ENCODE results near the gene USP31. TPM values are rescaled to one million over a fixed set of nuclear protein-coding genes. Genes with fewer than 3 reads are reported as not detected.

Gene USP31
- total RNA-seq, 4 donors from 2014 or later: 6.0 to 8.3 (median 7.1) TPM

DNA sequence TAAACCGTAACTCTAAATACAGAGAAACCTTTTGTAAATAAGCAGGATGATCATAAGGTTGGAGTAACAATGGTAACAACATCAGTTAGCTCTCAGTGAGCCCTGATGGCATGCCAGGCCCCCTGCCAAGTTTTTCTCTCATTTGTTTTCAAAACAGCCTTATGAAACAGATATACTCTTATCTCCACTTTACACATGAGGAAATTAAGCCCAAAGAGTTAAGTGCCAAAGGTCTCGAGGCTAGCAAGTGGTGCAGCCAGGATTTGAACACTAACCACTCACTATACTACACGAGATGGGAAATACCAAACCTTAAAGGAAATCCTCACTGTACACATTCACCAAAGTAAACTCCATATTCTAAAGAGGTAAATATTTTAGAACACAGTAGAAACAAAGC is 15.0 kb downstream of the USP31 start:
- intact Hi-C loops (cut with DNase I; ENCODE audit: low total_unique reads) (no loop called here), in situ Hi-C loops (cut with MboI; ENCODE audit: low pct_ligation_motif_present in 1 of 4, low pct_unique_long_range_greater_than_20kb in 1 of 4, low sequenced_read_pairs in 3 of 4) (no loop called here)
- Histone ChIP-seq H3K27ac (peak overlapping the region in 1 of 4 donors; percentile 33), H3K27me3 (no peaks in the 10 kb centered on the region), H3K9me3 (peaks cover 0 to 4% of the 10 kb centered on the region in 2 donors), H3K4me3 (no peak overlapping the region), H3K36me3 (no peaks in the 10 kb centered on the region), H3K4me1 (peaks cover 2 to 20% (median 10%) of the 10 kb centered on the region in 4 donors)
- WGBS, 2 donors (ENCODE audit: low coverage in 1 of 2): 16 to 32% methylated on average over 3 of the region's 3 CpGs
- DNase-seq: peak; percentile 31
- TF ChIP-seq EP300 (IDR thresholded peaks at IDR 0.05; ENCODE audit: low read depth) (no peak), POLR2AphosphoS5 (IDR thresholded peaks at IDR 0.05) (no peak), POLR2A (IDR thresholded peaks at IDR 0.05) (no peak)
- TF ChIP-seq, protein P1, sequence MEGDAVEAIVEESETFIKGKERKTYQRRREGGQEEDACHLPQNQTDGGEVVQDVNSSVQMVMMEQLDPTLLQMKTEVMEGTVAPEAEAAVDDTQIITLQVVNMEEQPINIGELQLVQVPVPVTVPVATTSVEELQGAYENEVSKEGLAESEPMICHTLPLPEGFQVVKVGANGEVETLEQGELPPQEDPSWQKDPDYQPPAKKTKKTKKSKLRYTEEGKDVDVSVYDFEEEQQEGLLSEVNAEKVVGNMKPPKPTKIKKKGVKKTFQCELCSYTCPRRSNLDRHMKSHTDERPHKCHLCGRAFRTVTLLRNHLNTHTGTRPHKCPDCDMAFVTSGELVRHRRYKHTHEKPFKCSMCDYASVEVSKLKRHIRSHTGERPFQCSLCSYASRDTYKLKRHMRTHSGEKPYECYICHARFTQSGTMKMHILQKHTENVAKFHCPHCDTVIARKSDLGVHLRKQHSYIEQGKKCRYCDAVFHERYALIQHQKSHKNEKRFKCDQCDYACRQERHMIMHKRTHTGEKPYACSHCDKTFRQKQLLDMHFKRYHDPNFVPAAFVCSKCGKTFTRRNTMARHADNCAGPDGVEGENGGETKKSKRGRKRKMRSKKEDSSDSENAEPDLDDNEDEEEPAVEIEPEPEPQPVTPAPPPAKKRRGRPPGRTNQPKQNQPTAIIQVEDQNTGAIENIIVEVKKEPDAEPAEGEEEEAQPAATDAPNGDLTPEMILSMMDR (IDR thresholded peaks at IDR 0.05): no peak

DNA sequence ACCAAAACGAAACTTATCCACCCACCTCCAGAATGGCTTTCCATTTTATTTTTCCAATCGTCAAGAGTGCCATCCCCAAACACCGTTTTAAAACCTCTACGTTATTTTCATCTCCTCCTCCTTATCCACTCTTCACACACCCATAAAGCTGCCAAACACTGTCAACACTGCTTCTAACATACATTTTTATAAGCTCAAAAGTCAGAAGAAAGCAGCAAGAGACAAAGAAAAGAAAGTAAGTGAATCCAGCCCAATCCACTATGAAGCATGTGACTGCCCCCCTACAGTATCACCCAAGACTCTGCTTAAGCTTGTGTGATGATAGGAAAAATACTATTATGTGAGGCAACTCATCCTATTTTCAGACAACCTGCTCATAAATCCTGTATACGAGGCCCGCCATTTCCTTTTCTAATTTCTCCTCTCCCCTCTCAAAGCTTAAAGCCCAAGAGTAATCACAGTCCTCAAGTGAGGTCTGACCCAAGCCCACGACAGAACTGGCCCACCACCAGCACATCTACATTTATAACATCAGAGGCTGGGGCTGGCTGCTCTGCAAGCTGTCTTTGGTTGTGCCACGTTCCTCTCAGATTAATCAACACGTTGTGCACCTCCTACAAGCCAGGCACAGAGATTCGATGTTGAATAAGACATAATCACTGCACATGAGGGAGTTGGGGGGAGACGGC is 16.3 kb downstream of the USP31 start:
- no peak overlapping the region for H3K4me3 ChIP-seq
- whole genome bisulfite sequencing, 2 donors (ENCODE audit: low coverage in 1 of 2): 62 to 68% methylated on average over 8 to 11 of the region's 11 CpGs
- H3K9me3 ChIP-seq: peaks cover 0 to 4% of the 10 kb centered on the region in 2 donors
- DNase-seq: peak; percentile 14
- no peaks in the 10 kb centered on the region for H3K36me3 ChIP-seq
- peak overlapping the region; percentile 64 to 84 (median 79) for H3K27ac ChIP-seq
- in situ Hi-C loops (cut with MboI; ENCODE audit: low pct_ligation_motif_present in 1 of 4, low pct_unique_long_range_greater_than_20kb in 1 of 4, low sequenced_read_pairs in 3 of 4): no loop called here
- H3K4me1 ChIP-seq: peaks cover 2 to 24% (median 10%) of the 10 kb centered on the region in 4 donors
- no peaks in the 10 kb centered on the region for H3K27me3 ChIP-seq
- intact Hi-C loops (cut with DNase I; ENCODE audit: low total_unique reads): no loop called here
- TF ChIP-seq, protein P1 (IDR thresholded peaks at IDR 0.05): no peak
- peak in 1 of 3 donors; percentile 4 for TF ChIP-seq POLR2AphosphoS5 (IDR thresholded peaks at IDR 0.05)

DNA sequence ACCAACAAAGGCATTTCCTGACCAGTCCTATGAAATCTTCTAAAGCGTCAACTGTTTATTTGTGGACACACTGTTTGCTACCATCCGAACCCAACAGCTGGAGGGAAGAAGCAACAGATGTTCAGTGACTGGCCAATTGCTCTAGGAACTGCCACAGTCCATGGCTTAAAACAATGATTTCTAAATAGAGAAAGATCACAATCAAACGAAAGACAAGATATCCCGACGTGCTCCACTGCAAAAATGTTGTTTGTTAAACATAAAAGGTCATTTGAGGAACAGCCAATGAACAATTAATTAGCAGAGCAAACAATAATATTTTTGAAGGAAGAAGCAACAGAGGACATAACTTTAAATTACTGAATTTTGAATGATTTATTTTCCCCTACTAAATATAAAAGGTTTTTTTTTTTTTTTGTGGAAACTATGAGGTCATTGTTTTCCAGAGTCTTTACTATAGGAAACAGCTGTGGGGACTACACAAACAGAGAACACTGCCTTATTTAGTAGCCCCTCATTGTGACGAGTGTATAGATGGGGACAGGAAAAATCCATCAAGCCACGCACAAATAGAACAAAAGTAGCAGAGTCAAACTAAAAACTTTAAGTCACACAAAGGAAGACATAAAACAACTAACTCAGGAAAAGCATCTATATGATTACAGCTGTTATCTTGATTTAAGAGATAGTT is 17.2 kb downstream of the USP31 start:
- WGBS, 2 donors (ENCODE audit: low coverage in 1 of 2): 60 to 63% methylated on average over 5 to 7 of the region's 7 CpGs

DNA sequence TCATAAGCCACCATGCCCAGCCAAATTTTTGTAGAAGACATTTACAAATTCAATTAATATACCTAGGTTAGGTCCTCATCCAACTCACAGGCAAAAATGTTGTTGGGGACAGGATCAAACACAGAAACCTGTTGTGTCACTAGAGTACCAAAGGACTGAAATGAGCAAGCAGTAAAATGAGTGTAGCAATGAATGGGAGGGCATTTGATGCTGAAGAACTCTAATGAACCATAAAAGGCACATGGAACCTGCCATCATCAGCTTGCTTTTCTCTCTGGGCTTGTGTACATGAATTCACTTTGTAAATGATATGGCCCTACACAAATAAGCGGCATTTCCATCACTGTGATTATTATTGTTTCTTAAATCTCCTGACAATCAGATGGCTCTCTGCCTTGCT is 17.8 kb downstream of the USP31 start:
- TF ChIP-seq EP300 (IDR thresholded peaks at IDR 0.05; ENCODE audit: low read depth): no peak
- no peak for TF ChIP-seq POLR2AphosphoS5 (IDR thresholded peaks at IDR 0.05)
- TF ChIP-seq POLR2A (IDR thresholded peaks at IDR 0.05): no peak
- TF ChIP-seq, protein P1 (IDR thresholded peaks at IDR 0.05): no peak
- 82% methylated on average over 1 of the region's 1 CpG; no CpG with 5 or more reads in 1 of the 2 donors for WGBS, 2 donors (ENCODE audit: low coverage in 1 of 2)
- intact Hi-C loops (cut with DNase I; ENCODE audit: low total_unique reads) (no loop called here), in situ Hi-C loops (cut with MboI; ENCODE audit: low pct_ligation_motif_present in 1 of 4, low pct_unique_long_range_greater_than_20kb in 1 of 4, low sequenced_read_pairs in 3 of 4) (no loop called here)
- H3K27me3 ChIP-seq: no peaks in the 10 kb centered on the region
- H3K27ac ChIP-seq: peak overlapping the region; percentile 64 to 84 (median 79)
- no peak overlapping the region for H3K4me3 ChIP-seq
- H3K9me3 ChIP-seq: peaks cover 0 to 4% of the 10 kb centered on the region in 2 donors
- no peaks in the 10 kb centered on the region for H3K36me3 ChIP-seq
- H3K4me1 ChIP-seq: peaks cover 2 to 24% (median 10%) of the 10 kb centered on the region in 4 donors
- no peak for DNase-seq

More for the DNA sequence above, 17.2 kb downstream of the USP31 start:
- peak in 2 of 3 donors; percentile 9 to 16 for TF ChIP-seq POLR2AphosphoS5 (IDR thresholded peaks at IDR 0.05)
- TF ChIP-seq, protein P1 (IDR thresholded peaks at IDR 0.05): no peak
- no peak for DNase-seq
- no peak overlapping the region for H3K4me3 ChIP-seq
- H3K36me3 ChIP-seq: no peaks in the 10 kb centered on the region
- intact Hi-C loops (cut with DNase I; ENCODE audit: low total_unique reads): no loop called here
- H3K27ac ChIP-seq: peak overlapping the region; percentile 64 to 84 (median 79)
- peaks cover 0 to 4% of the 10 kb centered on the region in 2 donors for H3K9me3 ChIP-seq
- in situ Hi-C loops (cut with MboI; ENCODE audit: low pct_ligation_motif_present in 1 of 4, low pct_unique_long_range_greater_than_20kb in 1 of 4, low sequenced_read_pairs in 3 of 4): no loop called here
- H3K27me3 ChIP-seq: no peaks in the 10 kb centered on the region
- peaks cover 2 to 24% (median 10%) of the 10 kb centered on the region in 4 donors for H3K4me1 ChIP-seq
